ENCODE measurements around the gene BRCA1. TPM values are rescaled to one million over a fixed set of nuclear protein-coding genes. Genes with fewer than 3 reads are reported as not detected.

The BRCA1 gene
- total RNA-seq, 1 donor from 2014 or later: 9.3 TPM

GRCh38 chr17:43043307-43043706 is 81.9 kb downstream of the BRCA1 start:
- H3K27me3 ChIP-seq (ENCODE audit: control insufficient read depth, insufficient read depth, low read length): no peaks in the 10 kb centered on the region
- no peak for TF ChIP-seq CTCF (IDR thresholded peaks at IDR 0.05; ENCODE audit: insufficient read depth, low read length, poor library complexity, severe bottlenecking)
- no peak for DNase-seq (ENCODE audit: low read depth)
- H3K4me3 ChIP-seq (ENCODE audit: low read depth, low read length): no peak overlapping the region
- no peaks in the 10 kb centered on the region for H3K36me3 ChIP-seq (ENCODE audit: control insufficient read depth, insufficient read depth, low read length)

- Histone ChIP-seq H3K4me3 (ENCODE audit: low read depth, low read length) (no peak overlapping the region), H3K36me3 (ENCODE audit: control insufficient read depth, insufficient read depth, low read length) (no peaks in the 10 kb centered on the region), H3K27me3 (ENCODE audit: control insufficient read depth, insufficient read depth, low read length) (no peaks in the 10 kb centered on the region)
- no peak for TF ChIP-seq CTCF (IDR thresholded peaks at IDR 0.05; ENCODE audit: insufficient read depth, low read length, poor library complexity, severe bottlenecking)
- DNase-seq (ENCODE audit: low read depth): no peak
Measured at GRCh38 chr17:43042025-43042628, 83.0 kb downstream of the BRCA1 start.

- no peak for TF ChIP-seq CTCF (IDR thresholded peaks at IDR 0.05; ENCODE audit: insufficient read depth, low read length, poor library complexity, severe bottlenecking)
- no peak for DNase-seq (ENCODE audit: low read depth)
- no peaks in the 10 kb centered on the region for H3K27me3 ChIP-seq (ENCODE audit: control insufficient read depth, insufficient read depth, low read length)
- H3K36me3 ChIP-seq (ENCODE audit: control insufficient read depth, insufficient read depth, low read length): no peaks in the 10 kb centered on the region
- H3K4me3 ChIP-seq (ENCODE audit: low read depth, low read length): no peak overlapping the region
Measured at GRCh38 chr17:43040655-43041054, 84.5 kb downstream of the BRCA1 start.

- Histone ChIP-seq H3K36me3 (ENCODE audit: control insufficient read depth, insufficient read depth, low read length) (no peaks in the 10 kb centered on the region), H3K27me3 (ENCODE audit: control insufficient read depth, insufficient read depth, low read length) (no peaks in the 10 kb centered on the region), H3K4me3 (ENCODE audit: low read depth, low read length) (no peak overlapping the region)
- no peak for TF ChIP-seq CTCF (IDR thresholded peaks at IDR 0.05; ENCODE audit: insufficient read depth, low read length, poor library complexity, severe bottlenecking)
- no peak for DNase-seq (ENCODE audit: low read depth)
Measured at GRCh38 chr17:43039646-43040045, 85.5 kb downstream of the BRCA1 start.

GRCh38 chr17:43034894-43035293 is 90.3 kb downstream of the BRCA1 start:
- H3K36me3 ChIP-seq (ENCODE audit: control insufficient read depth, insufficient read depth, low read length): no peaks in the 10 kb centered on the region
- no peaks in the 10 kb centered on the region for H3K27me3 ChIP-seq (ENCODE audit: control insufficient read depth, insufficient read depth, low read length)
- TF ChIP-seq CTCF (IDR thresholded peaks at IDR 0.05; ENCODE audit: insufficient read depth, low read length, poor library complexity, severe bottlenecking): no peak
- no peak for DNase-seq (ENCODE audit: low read depth)
- H3K4me3 ChIP-seq (ENCODE audit: low read depth, low read length): no peak overlapping the region

Data from kidney epithelial cell (primary cell).